ENCODE measurements around the gene ENOX1. TPM values are rescaled to one million over a fixed set of nuclear protein-coding genes. Genes with fewer than 3 reads are reported as not detected.

Gene ENOX1
- total RNA-seq, 1 experiment from 2014 or later: 0.95 TPM

DNA sequence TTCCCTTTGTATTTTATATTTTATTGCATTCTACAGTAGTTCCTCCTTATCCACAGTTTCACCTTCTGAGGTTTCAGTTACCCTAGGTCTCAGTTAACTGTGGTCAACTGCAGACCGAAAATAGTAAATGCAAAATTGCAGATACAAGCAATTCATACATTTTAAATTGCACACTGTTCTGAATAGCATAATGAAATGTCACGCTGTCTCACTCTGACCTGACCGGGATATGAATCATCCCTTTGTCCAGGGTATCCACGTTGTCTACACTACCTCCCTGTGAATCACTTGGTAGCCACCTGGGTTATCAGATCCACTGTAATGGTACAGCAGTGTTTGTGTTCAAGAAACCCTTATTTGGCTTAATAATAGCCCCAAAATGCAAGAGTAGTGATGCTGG lies 438.4 kb downstream of the ENOX1 start:
- intact Hi-C loops (cut with micrococcal nuclease): no loop called here
- H3K4me1 ChIP-seq (ENCODE audit: insufficient read depth, low read length): peaks cover 18% of the 10 kb centered on the region
- H3K36me3 ChIP-seq (ENCODE audit: low read depth, low read length): no peaks in the 10 kb centered on the region
- H3F3A ChIP-seq (ENCODE audit: low read length, unreplicated experiment): no peaks in the 10 kb centered on the region
- ChIA-PET POLR2A (ENCODE audit: unreplicated experiment) (no interaction called here), CTCF (no interaction called here)
- no peaks in the 10 kb centered on the region for H4K20me1 ChIP-seq (ENCODE audit: low read length)
- H3K79me2 ChIP-seq (ENCODE audit: low read length): no peaks in the 10 kb centered on the region
- peak overlapping the region; percentile 43; the same call in 1 of the 2 replicates for H2AFZ ChIP-seq (ENCODE audit: low read length)
- no peaks in the 10 kb centered on the region for H3K27me3 ChIP-seq (ENCODE audit: low read length)
- no peaks in the 10 kb centered on the region for H3K9me2 ChIP-seq (replicated peaks; ENCODE audit: low read length)
- peak; percentile 100 for ATAC-seq
- TF ChIP-seq EZH2 (IDR thresholded peaks at IDR 0.05; ENCODE audit: low read length, unreplicated experiment) (no peak), EZH2phosphoT487 (IDR thresholded peaks at IDR 0.05; ENCODE audit: borderline replicate concordance, low read length) (no peak)
- TF ChIP-seq, protein P1, sequence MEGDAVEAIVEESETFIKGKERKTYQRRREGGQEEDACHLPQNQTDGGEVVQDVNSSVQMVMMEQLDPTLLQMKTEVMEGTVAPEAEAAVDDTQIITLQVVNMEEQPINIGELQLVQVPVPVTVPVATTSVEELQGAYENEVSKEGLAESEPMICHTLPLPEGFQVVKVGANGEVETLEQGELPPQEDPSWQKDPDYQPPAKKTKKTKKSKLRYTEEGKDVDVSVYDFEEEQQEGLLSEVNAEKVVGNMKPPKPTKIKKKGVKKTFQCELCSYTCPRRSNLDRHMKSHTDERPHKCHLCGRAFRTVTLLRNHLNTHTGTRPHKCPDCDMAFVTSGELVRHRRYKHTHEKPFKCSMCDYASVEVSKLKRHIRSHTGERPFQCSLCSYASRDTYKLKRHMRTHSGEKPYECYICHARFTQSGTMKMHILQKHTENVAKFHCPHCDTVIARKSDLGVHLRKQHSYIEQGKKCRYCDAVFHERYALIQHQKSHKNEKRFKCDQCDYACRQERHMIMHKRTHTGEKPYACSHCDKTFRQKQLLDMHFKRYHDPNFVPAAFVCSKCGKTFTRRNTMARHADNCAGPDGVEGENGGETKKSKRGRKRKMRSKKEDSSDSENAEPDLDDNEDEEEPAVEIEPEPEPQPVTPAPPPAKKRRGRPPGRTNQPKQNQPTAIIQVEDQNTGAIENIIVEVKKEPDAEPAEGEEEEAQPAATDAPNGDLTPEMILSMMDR (conservative IDR thresholded peaks at IDR 0.05; ENCODE audit: low read depth, low read length): no peak
- H3K4me3 ChIP-seq (ENCODE audit: low read length): no peak overlapping the region
- no TSS peak for BruUV-seq (replicated peaks)
- peak overlapping the region; percentile 29 for H3K4me2 ChIP-seq (ENCODE audit: low read length)
- H3K27ac ChIP-seq (ENCODE audit: low read length): peak overlapping the region; percentile 44
- no peak overlapping the region for H3K9ac ChIP-seq (ENCODE audit: low read length)
- no peaks in the 10 kb centered on the region for H3K9me3 ChIP-seq (ENCODE audit: low read length)
- DNase-seq: peak; percentile 75

DNA sequence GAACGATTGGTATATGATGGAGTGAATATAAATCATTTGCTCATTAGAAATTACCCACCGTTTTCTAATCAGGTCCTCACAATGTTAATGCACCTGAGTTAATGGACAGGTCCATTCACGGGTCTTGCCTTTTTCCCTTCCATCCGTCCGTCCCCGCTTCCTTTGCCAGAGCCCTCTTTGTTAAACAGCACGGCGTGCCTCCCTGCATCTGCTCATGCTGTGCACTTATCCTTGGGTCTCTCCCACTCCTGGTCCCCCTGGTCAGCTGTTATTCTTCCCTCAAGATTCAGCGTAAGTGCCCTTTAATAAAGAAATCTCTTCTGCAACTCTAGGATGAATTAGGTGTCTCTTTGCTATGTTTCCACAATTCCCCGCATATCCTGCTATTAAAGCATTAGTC lies 438.9 kb downstream of the ENOX1 start:
- intact Hi-C loops (cut with micrococcal nuclease): no loop called here
- H3K9me3 ChIP-seq (ENCODE audit: low read length): no peaks in the 10 kb centered on the region
- no TSS peak for BruUV-seq (replicated peaks)
- DNase-seq (no peak), ATAC-seq (no peak)
- peaks cover 18% of the 10 kb centered on the region for H3K4me1 ChIP-seq (ENCODE audit: insufficient read depth, low read length)
- ChIA-PET CTCF (no interaction called here), POLR2A (ENCODE audit: unreplicated experiment) (no interaction called here)
- peak overlapping the region; percentile 44; the same call in 1 of the 2 replicates for H3K27ac ChIP-seq (ENCODE audit: low read length)
- peak overlapping the region; percentile 29 for H3K4me2 ChIP-seq (ENCODE audit: low read length)
- H3K36me3 ChIP-seq (ENCODE audit: low read depth, low read length): no peaks in the 10 kb centered on the region
- no peaks in the 10 kb centered on the region for H3F3A ChIP-seq (ENCODE audit: low read length, unreplicated experiment)
- no peaks in the 10 kb centered on the region for H3K27me3 ChIP-seq (ENCODE audit: low read length)
- H4K20me1 ChIP-seq (ENCODE audit: low read length): no peaks in the 10 kb centered on the region
- H3K9me2 ChIP-seq (replicated peaks; ENCODE audit: low read length): no peaks in the 10 kb centered on the region
- H3K79me2 ChIP-seq (ENCODE audit: low read length): no peaks in the 10 kb centered on the region
- TF ChIP-seq, protein P1 (conservative IDR thresholded peaks at IDR 0.05; ENCODE audit: low read depth, low read length): no peak
- TF ChIP-seq EZH2 (IDR thresholded peaks at IDR 0.05; ENCODE audit: low read length, unreplicated experiment): no peak
- no peak for TF ChIP-seq EZH2phosphoT487 (IDR thresholded peaks at IDR 0.05; ENCODE audit: borderline replicate concordance, low read length)
- peak overlapping the region; percentile 43; the same call in 1 of the 2 replicates for H2AFZ ChIP-seq (ENCODE audit: low read length)
- H3K9ac ChIP-seq (ENCODE audit: low read length): no peak overlapping the region
- H3K4me3 ChIP-seq (ENCODE audit: low read length): no peak overlapping the region

DNA sequence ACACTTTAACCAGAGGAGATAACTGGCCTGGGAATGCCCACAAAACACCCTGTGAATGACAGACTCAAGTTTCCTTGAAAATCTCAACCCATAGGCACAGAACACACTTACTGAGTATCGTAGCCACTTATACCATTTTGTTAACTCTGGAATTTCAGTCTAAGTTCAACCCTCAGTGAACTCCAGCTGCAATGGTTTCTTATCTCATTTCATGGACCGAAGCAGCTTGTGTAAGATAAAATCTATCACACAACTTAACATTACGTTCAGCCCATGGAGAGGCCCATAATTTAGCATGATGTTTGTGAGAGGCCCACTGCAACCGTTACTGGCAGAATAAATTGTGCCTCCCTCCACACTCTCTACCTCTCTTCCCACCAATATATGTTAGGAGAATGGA lies 440.3 kb downstream of the ENOX1 start:
- H3K4me2 ChIP-seq (ENCODE audit: low read length): no peak overlapping the region
- H3K9ac ChIP-seq (ENCODE audit: low read length): no peak overlapping the region
- peaks cover 18% of the 10 kb centered on the region for H3K4me1 ChIP-seq (ENCODE audit: insufficient read depth, low read length)
- no TSS peak for BruUV-seq (replicated peaks)
- no peaks in the 10 kb centered on the region for H3K79me2 ChIP-seq (ENCODE audit: low read length)
- H3K9me2 ChIP-seq (replicated peaks; ENCODE audit: low read length): no peaks in the 10 kb centered on the region
- H3K36me3 ChIP-seq (ENCODE audit: low read depth, low read length): no peaks in the 10 kb centered on the region
- intact Hi-C loops (cut with micrococcal nuclease): no loop called here
- POLR2A ChIA-PET (ENCODE audit: unreplicated experiment): no interaction called here
- CTCF ChIA-PET: no interaction called here
- TF ChIP-seq, protein P1 (conservative IDR thresholded peaks at IDR 0.05; ENCODE audit: low read depth, low read length): no peak
- TF ChIP-seq EZH2phosphoT487 (IDR thresholded peaks at IDR 0.05; ENCODE audit: borderline replicate concordance, low read length) (no peak), EZH2 (IDR thresholded peaks at IDR 0.05; ENCODE audit: low read length, unreplicated experiment) (no peak)
- ATAC-seq (no peak), DNase-seq (no peak)
- H4K20me1 ChIP-seq (ENCODE audit: low read length): no peaks in the 10 kb centered on the region
- no peak overlapping the region for H2AFZ ChIP-seq (ENCODE audit: low read length)
- H3K27me3 ChIP-seq (ENCODE audit: low read length): no peaks in the 10 kb centered on the region
- H3K9me3 ChIP-seq (ENCODE audit: low read length): no peaks in the 10 kb centered on the region
- H3F3A ChIP-seq (ENCODE audit: low read length, unreplicated experiment): no peaks in the 10 kb centered on the region
- H3K4me3 ChIP-seq (ENCODE audit: low read length): no peak overlapping the region
- no peak overlapping the region for H3K27ac ChIP-seq (ENCODE audit: low read length)
